ENCODE results near the gene CSMD2. TPM values are rescaled to one million over a fixed set of nuclear protein-coding genes. Genes with fewer than 3 reads are reported as not detected.

The CSMD2 gene
- total and polyA plus RNA-seq, 2 experiments from 2014 or later: 5.3 to 16.6 TPM

DNA sequence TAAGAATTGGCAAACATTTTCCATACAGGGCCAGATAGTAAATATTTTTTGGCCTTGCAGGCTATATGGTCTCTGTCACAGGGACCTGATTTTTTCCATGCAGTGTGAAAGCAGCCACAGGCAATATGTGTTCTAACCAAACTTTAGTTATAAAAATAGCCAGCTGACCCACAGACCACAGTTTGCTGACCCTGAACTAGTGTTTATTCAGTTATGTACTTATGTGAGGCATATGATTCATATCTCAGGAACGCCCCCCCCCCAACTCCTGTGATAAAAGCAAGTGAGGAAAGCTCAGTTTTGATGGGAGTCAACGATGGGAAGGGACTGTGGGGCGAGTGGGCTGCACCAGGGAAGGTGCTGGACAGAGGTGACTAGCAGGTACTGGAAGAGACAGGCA, 221.1 kb downstream of the CSMD2 start:
- Histone ChIP-seq H3K27ac (ENCODE audit: low read depth) (no peak overlapping the region), H3K79me2 (replicated peaks; ENCODE audit: insufficient read depth) (no peaks in the 10 kb centered on the region), H3K36me3 (ENCODE audit: insufficient read depth) (no peaks in the 10 kb centered on the region), H3F3A (replicated peaks; ENCODE audit: low read depth) (no peaks in the 10 kb centered on the region), H3K4me3 (no peak overlapping the region), H4K20me1 (replicated peaks; ENCODE audit: insufficient read depth) (no peaks in the 10 kb centered on the region; the same call in 1 of the 2 replicates), H3K4me2 (no peak overlapping the region), H3K9me2 (ENCODE audit: insufficient read depth) (no peaks in the 10 kb centered on the region), H2AFZ (no peak overlapping the region), H3K4me1 (ENCODE audit: insufficient read depth) (no peaks in the 10 kb centered on the region), H3K27me3 (ENCODE audit: insufficient read depth) (no peaks in the 10 kb centered on the region)
- DNase-seq (ENCODE audit: low spot score): no peak
- TF ChIP-seq REST (IDR thresholded peaks at IDR 0.05; ENCODE audit: unreplicated experiment): no peak
- no peak for TF ChIP-seq ZNF331 (CRISPR knock-in tag; IDR thresholded peaks at IDR 0.05; ENCODE audit: low read depth)
- TF ChIP-seq, protein P1, sequence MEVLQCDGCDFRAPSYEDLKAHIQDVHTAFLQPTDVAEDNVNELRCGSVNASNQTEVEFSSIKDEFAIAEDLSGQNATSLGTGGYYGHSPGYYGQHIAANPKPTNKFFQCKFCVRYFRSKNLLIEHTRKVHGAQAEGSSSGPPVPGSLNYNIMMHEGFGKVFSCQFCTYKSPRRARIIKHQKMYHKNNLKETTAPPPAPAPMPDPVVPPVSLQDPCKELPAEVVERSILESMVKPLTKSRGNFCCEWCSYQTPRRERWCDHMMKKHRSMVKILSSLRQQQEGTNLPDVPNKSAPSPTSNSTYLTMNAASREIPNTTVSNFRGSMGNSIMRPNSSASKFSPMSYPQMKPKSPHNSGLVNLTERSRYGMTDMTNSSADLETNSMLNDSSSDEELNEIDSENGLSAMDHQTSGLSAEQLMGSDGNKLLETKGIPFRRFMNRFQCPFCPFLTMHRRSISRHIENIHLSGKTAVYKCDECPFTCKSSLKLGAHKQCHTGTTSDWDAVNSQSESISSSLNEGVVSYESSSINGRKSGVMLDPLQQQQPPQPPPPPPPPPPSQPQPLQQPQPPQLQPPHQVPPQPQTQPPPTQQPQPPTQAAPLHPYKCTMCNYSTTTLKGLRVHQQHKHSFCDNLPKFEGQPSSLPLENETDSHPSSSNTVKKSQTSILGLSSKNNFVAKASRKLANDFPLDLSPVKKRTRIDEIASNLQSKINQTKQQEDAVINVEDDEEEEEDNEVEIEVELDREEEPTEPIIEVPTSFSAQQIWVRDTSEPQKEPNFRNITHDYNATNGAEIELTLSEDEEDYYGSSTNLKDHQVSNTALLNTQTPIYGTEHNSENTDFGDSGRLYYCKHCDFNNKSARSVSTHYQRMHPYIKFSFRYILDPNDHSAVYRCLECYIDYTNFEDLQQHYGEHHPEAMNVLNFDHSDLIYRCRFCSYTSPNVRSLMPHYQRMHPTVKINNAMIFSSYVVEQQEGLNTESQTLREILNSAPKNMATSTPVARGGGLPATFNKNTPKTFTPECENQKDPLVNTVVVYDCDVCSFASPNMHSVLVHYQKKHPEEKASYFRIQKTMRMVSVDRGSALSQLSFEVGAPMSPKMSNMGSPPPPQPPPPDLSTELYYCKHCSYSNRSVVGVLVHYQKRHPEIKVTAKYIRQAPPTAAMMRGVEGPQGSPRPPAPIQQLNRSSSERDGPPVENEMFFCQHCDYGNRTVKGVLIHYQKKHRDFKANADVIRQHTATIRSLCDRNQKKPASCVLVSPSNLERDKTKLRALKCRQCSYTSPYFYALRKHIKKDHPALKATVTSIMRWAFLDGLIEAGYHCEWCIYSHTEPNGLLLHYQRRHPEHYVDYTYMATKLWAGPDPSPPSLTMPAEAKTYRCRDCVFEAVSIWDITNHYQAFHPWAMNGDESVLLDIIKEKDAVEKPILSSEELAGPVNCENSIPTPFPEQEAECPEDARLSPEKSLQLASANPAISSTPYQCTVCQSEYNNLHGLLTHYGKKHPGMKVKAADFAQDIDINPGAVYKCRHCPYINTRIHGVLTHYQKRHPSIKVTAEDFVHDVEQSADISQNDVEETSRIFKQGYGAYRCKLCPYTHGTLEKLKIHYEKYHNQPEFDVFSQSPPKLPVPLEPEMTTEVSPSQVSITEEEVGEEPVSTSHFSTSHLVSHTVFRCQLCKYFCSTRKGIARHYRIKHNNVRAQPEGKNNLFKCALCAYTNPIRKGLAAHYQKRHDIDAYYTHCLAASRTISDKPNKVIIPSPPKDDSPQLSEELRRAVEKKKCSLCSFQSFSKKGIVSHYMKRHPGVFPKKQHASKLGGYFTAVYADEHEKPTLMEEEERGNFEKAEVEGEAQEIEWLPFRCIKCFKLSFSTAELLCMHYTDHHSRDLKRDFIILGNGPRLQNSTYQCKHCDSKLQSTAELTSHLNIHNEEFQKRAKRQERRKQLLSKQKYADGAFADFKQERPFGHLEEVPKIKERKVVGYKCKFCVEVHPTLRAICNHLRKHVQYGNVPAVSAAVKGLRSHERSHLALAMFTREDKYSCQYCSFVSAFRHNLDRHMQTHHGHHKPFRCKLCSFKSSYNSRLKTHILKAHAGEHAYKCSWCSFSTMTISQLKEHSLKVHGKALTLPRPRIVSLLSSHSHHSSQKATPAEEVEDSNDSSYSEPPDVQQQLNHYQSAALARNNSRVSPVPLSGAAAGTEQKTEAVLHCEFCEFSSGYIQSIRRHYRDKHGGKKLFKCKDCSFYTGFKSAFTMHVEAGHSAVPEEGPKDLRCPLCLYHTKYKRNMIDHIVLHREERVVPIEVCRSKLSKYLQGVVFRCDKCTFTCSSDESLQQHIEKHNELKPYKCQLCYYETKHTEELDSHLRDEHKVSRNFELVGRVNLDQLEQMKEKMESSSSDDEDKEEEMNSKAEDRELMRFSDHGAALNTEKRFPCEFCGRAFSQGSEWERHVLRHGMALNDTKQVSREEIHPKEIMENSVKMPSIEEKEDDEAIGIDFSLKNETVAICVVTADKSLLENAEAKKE (CRISPR knock-in tag; IDR thresholded peaks at IDR 0.05): no peak
- no peak for TF ChIP-seq ZNF114 (CRISPR knock-in tag; IDR thresholded peaks at IDR 0.05)
- no peak for TF ChIP-seq STAT1 (IDR thresholded peaks at IDR 0.05; ENCODE audit: unreplicated experiment)
- TF ChIP-seq NANOG (IDR thresholded peaks at IDR 0.05; ENCODE audit: borderline replicate concordance): no peak
- TF ChIP-seq, protein P2, sequence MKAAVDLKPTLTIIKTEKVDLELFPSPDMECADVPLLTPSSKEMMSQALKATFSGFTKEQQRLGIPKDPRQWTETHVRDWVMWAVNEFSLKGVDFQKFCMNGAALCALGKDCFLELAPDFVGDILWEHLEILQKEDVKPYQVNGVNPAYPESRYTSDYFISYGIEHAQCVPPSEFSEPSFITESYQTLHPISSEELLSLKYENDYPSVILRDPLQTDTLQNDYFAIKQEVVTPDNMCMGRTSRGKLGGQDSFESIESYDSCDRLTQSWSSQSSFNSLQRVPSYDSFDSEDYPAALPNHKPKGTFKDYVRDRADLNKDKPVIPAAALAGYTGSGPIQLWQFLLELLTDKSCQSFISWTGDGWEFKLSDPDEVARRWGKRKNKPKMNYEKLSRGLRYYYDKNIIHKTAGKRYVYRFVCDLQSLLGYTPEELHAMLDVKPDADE (IDR thresholded peaks at IDR 0.05): no peak
- TF ChIP-seq JUNB (IDR thresholded peaks at IDR 0.05; ENCODE audit: unreplicated experiment): no peak
- TF ChIP-seq POLR2AphosphoS5 (IDR thresholded peaks at IDR 0.05; ENCODE audit: low read depth): no peak
- TF ChIP-seq CREB1 (CRISPR knock-in tag; IDR thresholded peaks at IDR 0.05; ENCODE audit: low read depth): no peak
- TF ChIP-seq EZH2phosphoT487 (IDR thresholded peaks at IDR 0.05; ENCODE audit: unreplicated experiment): no peak
- TF ChIP-seq, protein P3, sequence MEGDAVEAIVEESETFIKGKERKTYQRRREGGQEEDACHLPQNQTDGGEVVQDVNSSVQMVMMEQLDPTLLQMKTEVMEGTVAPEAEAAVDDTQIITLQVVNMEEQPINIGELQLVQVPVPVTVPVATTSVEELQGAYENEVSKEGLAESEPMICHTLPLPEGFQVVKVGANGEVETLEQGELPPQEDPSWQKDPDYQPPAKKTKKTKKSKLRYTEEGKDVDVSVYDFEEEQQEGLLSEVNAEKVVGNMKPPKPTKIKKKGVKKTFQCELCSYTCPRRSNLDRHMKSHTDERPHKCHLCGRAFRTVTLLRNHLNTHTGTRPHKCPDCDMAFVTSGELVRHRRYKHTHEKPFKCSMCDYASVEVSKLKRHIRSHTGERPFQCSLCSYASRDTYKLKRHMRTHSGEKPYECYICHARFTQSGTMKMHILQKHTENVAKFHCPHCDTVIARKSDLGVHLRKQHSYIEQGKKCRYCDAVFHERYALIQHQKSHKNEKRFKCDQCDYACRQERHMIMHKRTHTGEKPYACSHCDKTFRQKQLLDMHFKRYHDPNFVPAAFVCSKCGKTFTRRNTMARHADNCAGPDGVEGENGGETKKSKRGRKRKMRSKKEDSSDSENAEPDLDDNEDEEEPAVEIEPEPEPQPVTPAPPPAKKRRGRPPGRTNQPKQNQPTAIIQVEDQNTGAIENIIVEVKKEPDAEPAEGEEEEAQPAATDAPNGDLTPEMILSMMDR (conservative IDR thresholded peaks at IDR 0.05; ENCODE audit: low read depth in 2 of 2): no peak
- TF ChIP-seq EZH2 (IDR thresholded peaks at IDR 0.05; ENCODE audit: low read depth, unreplicated experiment): no peak
- ATAC-seq: no peak
- H3K27me3 Mint-ChIP-seq (ENCODE audit: insufficient read depth, low read depth, poor library complexity): no peaks in the 10 kb centered on the region
- H3K9me3 Mint-ChIP-seq: no peaks in the 10 kb centered on the region
- no peak overlapping the region for H3K27ac Mint-ChIP-seq
- no peaks in the 10 kb centered on the region for H3K4me1 Mint-ChIP-seq
- no peak overlapping the region for H3K4me3 Mint-ChIP-seq
- H3K36me3 Mint-ChIP-seq (ENCODE audit: low read depth): peaks cover 3% of the 10 kb centered on the region; the same call in 1 of the 3 replicates
